SK-N-SH (cell line): ENCODE data around the gene MTERF2. TPM values are rescaled to one million over a fixed set of nuclear protein-coding genes. Genes with fewer than 3 reads are reported as not detected.
"Not testable (repeated sequence)": the region's sequence is repeated elsewhere in the genome, so short reads cannot be mapped to it uniquely, and the experiment has no call there.

Source experiments
- CTCF ChIA-PET: fragments of 300-600, 350-600 bp; formaldehyde crosslinking; extraction: SDS; loops from one replicate; lab custom pipeline; 2021; lab: Yijun Ruan, JAX
- POLR2A ChIA-PET: fragments of 350-600 bp; sonication (Branson Sonifier 250); formaldehyde crosslinking; extraction: SDS; loops from one replicate; lab custom pipeline; 2020; ENCODE audit warnings: antibody characterized with exemption, inconsistent platforms; lab: Yijun Ruan, JAX
- DNase-seq: peaks from one replicate; pipeline ENCODE4 v3.0.0; 2012
- H2AFZ ChIP-seq: fragments of 200-600 bp; sonication (generic); 2 replicates; pipeline ENCODE4 v1.8.1; 2016; ENCODE audit warnings: antibody characterized with exemption, mild to moderate bottlenecking, low read depth
- H3F3A ChIP-seq: fragments of 200-600 bp; sonication (generic); replicated peaks from 2 replicates; pipeline ENCODE3; 2016; ENCODE audit warnings: antibody characterized with exemption, mild to moderate bottlenecking; ENCODE audit not compliant: insufficient read depth
- H3K27ac ChIP-seq, 2 experiments: fragments of 200-500 bp in 1 of 2; fragments of 200-600 bp in 1 of 2; sonication (Bioruptor generic) in 1 of 2; sonication (generic), shearing (Covaris generic) in 1 of 2; 2 replicates each; pipeline versions ENCODE4 v1.5.1 to v1.6.1; 2014 to 2016; ENCODE audit warnings: low read depth in 2 of 2, inconsistent platforms in 1 of 2, low read length in 1 of 2, mild to moderate bottlenecking in 1 of 2, mixed read lengths in 1 of 2
- H3K27me3 ChIP-seq: fragments of 200-600 bp; sonication (generic), shearing (Covaris generic); 2 replicates; pipeline ENCODE4 v1.6.1; 2016; ENCODE audit warnings: mixed run types; ENCODE audit not compliant: insufficient read depth
- H3K36me3 ChIP-seq, 2 experiments: fragments of 200-500 bp in 1 of 2; fragments of 200-600 bp in 1 of 2; sonication (Bioruptor generic) in 1 of 2; sonication (generic) in 1 of 2; replicated peaks in 1 of 2; 2 replicates each; pipeline versions ENCODE3 to v1.5.1; 2014 to 2016; ENCODE audit warnings: low read length in 1 of 2, mild to moderate bottlenecking in 1 of 2; ENCODE audit not compliant: insufficient read depth in 2 of 2, control insufficient read depth in 1 of 2
- H3K4me1 ChIP-seq, 2 experiments: fragments of 200-500 bp in 1 of 2; fragments of 200-600 bp in 1 of 2; sonication (Bioruptor generic) in 1 of 2; sonication (generic), shearing (Covaris generic) in 1 of 2; 2 replicates each; pipeline versions ENCODE4 v1.5.1 to v1.6.1; 2014 to 2016; ENCODE audit warnings: low read depth in 1 of 2, low read length in 1 of 2, mixed run types in 1 of 2; ENCODE audit not compliant: insufficient read depth in 2 of 2, control insufficient read depth in 1 of 2
- H3K4me2 ChIP-seq: fragments of 200-600 bp; sonication (generic), shearing (Covaris generic); 2 replicates; pipeline ENCODE4 v1.6.1; 2017; ENCODE audit warnings: mixed run types
- H3K4me3 ChIP-seq, 2 experiments: fragments of 200-500 bp in 1 of 2; fragments of 200-600 bp in 1 of 2; sonication (Bioruptor generic) in 1 of 2; sonication (generic), shearing (Covaris generic) in 1 of 2; 2 replicates each; pipeline versions ENCODE4 v1.5.1 to v1.8.1; 2014 to 2016; ENCODE audit warnings: low read depth in 2 of 2, inconsistent platforms in 1 of 2, low read length in 1 of 2, mild to moderate bottlenecking in 1 of 2, mixed read lengths in 1 of 2, moderate library complexity in 1 of 2
- H3K79me2 ChIP-seq: fragments of 200-600 bp; sonication (generic); 2 replicates; pipeline ENCODE4 v1.8.1; 2017; ENCODE audit warnings: mild to moderate bottlenecking; ENCODE audit not compliant: insufficient read depth
- H3K9ac ChIP-seq: fragments of 200-600 bp; sonication (generic); 2 replicates; pipeline ENCODE4 v1.6.1; 2017; ENCODE audit warnings: mixed run types
- H3K9me2 ChIP-seq: fragments of 200-600 bp; sonication (generic); 2 replicates; pipeline ENCODE4 v1.6.1; 2017; ENCODE audit warnings: mixed run types
- H3K9me3 ChIP-seq: fragments of 200-600 bp; sonication (generic); 2 replicates; pipeline ENCODE4 v1.6.1; 2017; ENCODE audit warnings: mixed run types, mild to moderate bottlenecking, moderate library complexity
- H4K20me1 ChIP-seq: fragments of 200-600 bp; sonication (generic); 2 replicates; pipeline ENCODE4 v1.6.1; 2017; ENCODE audit warnings: mild to moderate bottlenecking, mixed run types; ENCODE audit not compliant: insufficient read depth
- ELF1 ChIP-seq: IDR thresholded peaks from 2 replicates; pipeline ENCODE4 v1.4.0; 2012
- FOSL2 ChIP-seq: IDR thresholded peaks from 2 replicates; pipeline ENCODE4 v1.4.0; 2012; ENCODE audit warnings: low read depth, mild to moderate bottlenecking, moderate library complexity, borderline replicate concordance
- FOXJ3 ChIP-seq: sonication (generic); formaldehyde crosslinking; IDR thresholded peaks from 2 replicates; pipeline ENCODE4 v1.5.1; 2020; ENCODE audit warnings: mild to moderate bottlenecking, missing genetic modification reagents
- GABPA ChIP-seq: IDR thresholded peaks from 2 replicates; pipeline ENCODE4 v1.4.0; 2012; ENCODE audit warnings: low read depth, mild to moderate bottlenecking
- MEF2A ChIP-seq: IDR thresholded peaks from 2 replicates; pipeline ENCODE4 v1.4.0; 2012; ENCODE audit warnings: low read depth, borderline replicate concordance
- MXI1 ChIP-seq: IDR thresholded peaks from 2 replicates; pipeline ENCODE4 v1.6.1; 2012; ENCODE audit warnings: mild to moderate bottlenecking, low read depth, low read length, improper control_type of control experiment
- NRF1 ChIP-seq: IDR thresholded peaks from 2 replicates; pipeline ENCODE4 v1.6.1; 2012; ENCODE audit warnings: low read depth, mild to moderate bottlenecking, low read length
- PBX3 ChIP-seq: IDR thresholded peaks from 2 replicates; pipeline ENCODE4; 2012
- POLR2AphosphoS5 ChIP-seq: IDR thresholded peaks from 2 replicates; pipeline ENCODE4 v1.6.1; 2012; ENCODE audit warnings: low read depth, low read length
- RCOR1 ChIP-seq: fragments of 150-350 bp; IDR thresholded peaks from 2 replicates; pipeline ENCODE4 v1.6.1; 2017; ENCODE audit warnings: antibody characterized with exemption, low read length
- SIN3A ChIP-seq: IDR thresholded peaks from 2 replicates; pipeline ENCODE4 v1.6.1; 2012; ENCODE audit warnings: low read depth, mild to moderate bottlenecking, low read length, moderate library complexity, borderline replicate concordance
- TCF12 ChIP-seq: IDR thresholded peaks from 2 replicates; pipeline ENCODE4 v1.4.0; 2012
- USF2 ChIP-seq: fragments of 150-350 bp; IDR thresholded peaks from 2 replicates; pipeline ENCODE4 v1.6.1; 2017; ENCODE audit warnings: antibody characterized with exemption, low read length, low read depth, borderline replicate concordance
- YY1 ChIP-seq: IDR thresholded peaks from 2 replicates; pipeline ENCODE4 v1.4.0; 2012; ENCODE audit warnings: low read depth, mild to moderate bottlenecking
- WGBS: methylation state at CpG from one replicate; pipeline ENCODE4 v1.1.6; 2017; ENCODE audit warnings: low lambda C conversion rate; 5-methylcytosine and 5-hydroxymethylcytosine counted together
- polyA plus RNA-seq, 3 experiments: library from polyadenylated mRNA; depleted of rRNA; stranded (reverse); fragments of >200 nt; gene quantifications; 2 replicates each; pipeline ENCODE4 v1.2.3, GENCODE V29; 2012
- TF ChIP-seq, protein P1 (sequence below): IDR thresholded peaks from 2 replicates; pipeline ENCODE4 v1.4.0; 2012; ENCODE audit warnings: low read depth, borderline replicate concordance

The MTERF2 gene
- polyA plus RNA-seq, 1 of the 3 experiments (the other 2 are of a cell fraction) = 5.9 TPM

GRCh38 chr12:107026806-107027635 lies 40.1 kb upstream of the MTERF2 start:
- Histone ChIP-seq H3K9me3 (no peaks in the 10 kb centered on the region), H3F3A (peaks cover 17% of the 10 kb centered on the region), H3K36me3 (no peaks in the 10 kb centered on the region), H3K9me2 (no peaks in the 10 kb centered on the region), H3K27ac (peak overlapping the region; percentile 68 to 82; a peak in 3 of 4 replicates), H3K4me1 (peaks cover 0 to 7% of the 10 kb centered on the region in 2 experiments; a peak in 3 of 4 replicates), H3K9ac (0 out of 2 replicates have a peak overlapping the region, but pooled peaks have one; percentile 15), H3K4me3 (no peak overlapping the region)
- CTCF ChIA-PET = no interaction called here
- WGBS = 62% methylated on average over 4 of the region's 4 CpGs
- POLR2A ChIA-PET = no interaction called here
- TF ChIP-seq USF2 (no peak), NRF1 (no peak), RCOR1 (no peak)
- TF ChIP-seq, all 33 proteins: peak for 0
- Histone ChIP-seq H3K27me3 (no peaks in the 10 kb centered on the region), H4K20me1 (peaks cover 20% of the 10 kb centered on the region; the same call in 1 of the 2 replicates), H3K4me2 (peak overlapping the region; percentile 44), H2AFZ (no peak overlapping the region), H3K79me2 (peaks cover 31% of the 10 kb centered on the region)
- DNase-seq = no peak

DNA sequence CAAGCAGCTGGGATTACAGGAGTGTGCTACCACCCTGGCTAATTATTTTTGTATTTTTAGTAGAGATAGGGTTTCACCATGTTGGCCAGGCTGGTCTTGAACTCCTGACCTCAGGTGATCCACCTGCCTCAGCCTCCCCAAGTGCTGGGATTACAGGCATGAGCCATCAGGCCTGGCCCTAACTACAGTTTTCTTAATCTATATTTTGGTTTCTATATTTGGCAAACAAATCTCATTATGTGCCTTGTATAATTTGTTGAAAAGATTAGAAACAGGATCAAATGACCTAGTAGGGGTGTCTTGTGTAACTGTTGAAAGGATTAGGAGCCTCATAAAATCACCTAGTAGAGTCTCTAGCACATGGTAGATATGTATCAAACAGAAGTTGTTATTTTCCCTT lies 39.4 kb upstream of the MTERF2 start:
- H3K27me3 ChIP-seq, H2AFZ ChIP-seq, H3K4me1 ChIP-seq, H3K9me2 ChIP-seq, H3K9me3 ChIP-seq, H3K4me2 ChIP-seq, H3K4me3 ChIP-seq, H3K36me3 ChIP-seq, DNase-seq, POLR2A ChIA-PET, CTCF ChIA-PET, H3K27ac ChIP-seq, H3K9ac ChIP-seq: not testable (repeated sequence)
- peaks cover 31% of the 10 kb centered on the region for H3K79me2 ChIP-seq
- H3F3A ChIP-seq = peaks cover 17% of the 10 kb centered on the region
- H4K20me1 ChIP-seq = peaks cover 20% of the 10 kb centered on the region; the same call in 1 of the 2 replicates

- no peaks in the 10 kb centered on the region for H3K36me3 ChIP-seq
- WGBS = 89% methylated on average over 1 of the region's 1 CpG
- CTCF ChIA-PET = no interaction called here
- H3K4me3 ChIP-seq = no peak overlapping the region
- peaks cover 20% of the 10 kb centered on the region; the same call in 1 of the 2 replicates for H4K20me1 ChIP-seq
- peaks cover 0 to 7% of the 10 kb centered on the region in 2 experiments; a peak in 3 of 4 replicates for H3K4me1 ChIP-seq
- H2AFZ ChIP-seq = no peak overlapping the region
- H3K9ac ChIP-seq = no peak overlapping the region
- POLR2A ChIA-PET = no interaction called here
- no peak overlapping the region for H3K4me2 ChIP-seq
- no peak for TF ChIP-seq POLR2AphosphoS5
- TF ChIP-seq SIN3A = no peak
- no peak for TF ChIP-seq TCF12
- no peak for TF ChIP-seq FOXJ3 (CRISPR knock-in tag)
- TF ChIP-seq FOSL2 = no peak
- TF ChIP-seq, protein P1, sequence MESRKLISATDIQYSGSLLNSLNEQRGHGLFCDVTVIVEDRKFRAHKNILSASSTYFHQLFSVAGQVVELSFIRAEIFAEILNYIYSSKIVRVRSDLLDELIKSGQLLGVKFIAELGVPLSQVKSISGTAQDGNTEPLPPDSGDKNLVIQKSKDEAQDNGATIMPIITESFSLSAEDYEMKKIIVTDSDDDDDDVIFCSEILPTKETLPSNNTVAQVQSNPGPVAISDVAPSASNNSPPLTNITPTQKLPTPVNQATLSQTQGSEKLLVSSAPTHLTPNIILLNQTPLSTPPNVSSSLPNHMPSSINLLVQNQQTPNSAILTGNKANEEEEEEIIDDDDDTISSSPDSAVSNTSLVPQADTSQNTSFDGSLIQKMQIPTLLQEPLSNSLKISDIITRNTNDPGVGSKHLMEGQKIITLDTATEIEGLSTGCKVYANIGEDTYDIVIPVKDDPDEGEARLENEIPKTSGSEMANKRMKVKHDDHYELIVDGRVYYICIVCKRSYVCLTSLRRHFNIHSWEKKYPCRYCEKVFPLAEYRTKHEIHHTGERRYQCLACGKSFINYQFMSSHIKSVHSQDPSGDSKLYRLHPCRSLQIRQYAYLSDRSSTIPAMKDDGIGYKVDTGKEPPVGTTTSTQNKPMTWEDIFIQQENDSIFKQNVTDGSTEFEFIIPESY = no peak
- no peak for TF ChIP-seq MEF2A
- TF ChIP-seq ELF1 = no peak
- no peak for TF ChIP-seq MXI1
- no peak for TF ChIP-seq NRF1
- TF ChIP-seq GABPA = no peak
- no peak for TF ChIP-seq PBX3
- TF ChIP-seq RCOR1 = no peak
- no peak for TF ChIP-seq YY1
- no peak for DNase-seq
- H3F3A ChIP-seq = peaks cover 17% of the 10 kb centered on the region
- H3K9me3 ChIP-seq = no peaks in the 10 kb centered on the region
- no peak overlapping the region for H3K27ac ChIP-seq
- H3K9me2 ChIP-seq = no peaks in the 10 kb centered on the region
- no peaks in the 10 kb centered on the region for H3K27me3 ChIP-seq
- H3K79me2 ChIP-seq = peaks cover 31% of the 10 kb centered on the region
These were observed 38.7 kb upstream of the MTERF2 start for GRCh38 chr12:107025671-107026070.
